NCI-H345 treated with DMSO at 0.1 percent for 48 hours (cell line): ENCODE data around the gene SLC45A1.

Experiments
- DNase-seq: peaks from one replicate; lab custom pipeline; 2025; ENCODE audit not compliant: unreplicated experiment; lab: John Stamatoyannopoulos, UW

Gene SLC45A1

GRCh38 chr1:8334106-8334851 lies 16.4 kb downstream of the SLC45A1 start:
- DNase-seq = no peak

- no peak for DNase-seq
Measured at GRCh38 chr1:8335246-8335645, 17.3 kb downstream of the SLC45A1 start.

GRCh38 chr1:8337776-8338525 lies 20.0 kb downstream of the SLC45A1 start:
- DNase-seq = no peak

- DNase-seq = no peak
Measured at GRCh38 chr1:8338526-8339202, 20.8 kb downstream of the SLC45A1 start.

- DNase-seq = no peak
Measured at GRCh38 chr1:8339203-8339600, 21.3 kb downstream of the SLC45A1 start.

GRCh38 chr1:8340448-8340847 lies 22.5 kb downstream of the SLC45A1 start:
- DNase-seq = no peak

GRCh38 chr1:8342325-8342724 lies 24.4 kb downstream of the SLC45A1 start:
- no peak for DNase-seq

- no peak for DNase-seq
Measured at GRCh38 chr1:8343044-8343443, 25.1 kb downstream of the SLC45A1 start.

GRCh38 chr1:8343464-8344001 lies 25.6 kb downstream of the SLC45A1 start:
- DNase-seq = no peak

GRCh38 chr1:8344893-8345507 lies 27.1 kb downstream of the SLC45A1 start:
- no peak for DNase-seq

GRCh38 chr1:8345621-8346415 lies 27.9 kb downstream of the SLC45A1 start:
- DNase-seq = no peak

- peak; percentile 52 for DNase-seq
Measured at GRCh38 chr1:8347635-8348034, 29.7 kb downstream of the SLC45A1 start.

- DNase-seq = no peak
Measured at GRCh38 chr1:8348047-8348776, 30.3 kb downstream of the SLC45A1 start.

- peak; percentile 38 for DNase-seq
Measured at GRCh38 chr1:8348777-8349472, 31.0 kb downstream of the SLC45A1 start.

GRCh38 chr1:8349473-8349865 lies 31.6 kb downstream of the SLC45A1 start:
- DNase-seq = no peak

GRCh38 chr1:8349961-8350360 lies 32.0 kb downstream of the SLC45A1 start:
- DNase-seq = no peak

- DNase-seq = no peak
Measured at GRCh38 chr1:8350914-8351684, 33.2 kb downstream of the SLC45A1 start.

GRCh38 chr1:8351693-8352470 lies 34.0 kb downstream of the SLC45A1 start:
- no peak for DNase-seq
